Caco-2 (cell line): ENCODE data around the gene TSC22D2. TPM values are rescaled to one million over a fixed set of nuclear protein-coding genes. Genes with fewer than 3 reads are reported as not detected.

Source experiments
- BruUV-seq: library from RNA; stranded (reverse); fragments of 400-500 nt; replicated peaks from 2 replicates; lab custom pipeline; 2021; lab: Mats Ljungman, UMichigan
- CTCF ChIA-PET: fragments of 300-600 bp; sonication (Branson Sonifier 250); formaldehyde crosslinking; loops from one replicate; lab custom pipeline; 2022; ENCODE audit warnings: antibody characterized with exemption; lab: Charles Lee
- POLR2A ChIA-PET: fragments of 300-600 bp; sonication (Branson Sonifier 250); formaldehyde crosslinking; loops from one replicate; lab custom pipeline; 2022; ENCODE audit warnings: antibody characterized with exemption; lab: Charles Lee
- DNase-seq, 2 experiments: peaks; one replicate each; pipeline versions ENCODE4 v3.0.0 to v3.0.0-alpha.2; 2020 to 2022
- H3K27me3 ChIP-seq: replicated peaks from 2 replicates; pipeline ENCODE4 v1.6.0; 2011; ENCODE audit warnings: low read length; ENCODE audit not compliant: control insufficient read depth, insufficient read depth
- H3K36me3 ChIP-seq: 2 replicates; pipeline ENCODE4 v1.5.1; 2011; ENCODE audit warnings: low read length; ENCODE audit not compliant: control insufficient read depth, insufficient read depth
- H3K4me1 ChIP-seq: fragments of 250-450 bp; sonication (Bioruptor Pico); 2 replicates; pipeline ENCODE4 v1.5.1; 2020; ENCODE audit warnings: mild to moderate bottlenecking
- H3K4me3 ChIP-seq: 2 replicates; pipeline ENCODE4 v1.5.1; 2011; ENCODE audit warnings: low read depth, mild to moderate bottlenecking, control low read depth, low read length
- H3K9me3 ChIP-seq: fragments of 250-450 bp; sonication (Bioruptor Pico); 2 replicates; pipeline ENCODE4 v1.5.1; 2020; ENCODE audit warnings: mild to moderate bottlenecking, moderate library complexity
- H3K27ac Mint-ChIP-seq: one replicate; pipeline ENCODE4 v1.8.0; 2022; ENCODE audit warnings: mixed read lengths; ENCODE audit not compliant: unreplicated experiment
- H3K27me3 Mint-ChIP-seq: one replicate; pipeline ENCODE4 v1.8.0; 2022; ENCODE audit warnings: mixed read lengths; ENCODE audit not compliant: insufficient read depth, unreplicated experiment
- H3K36me3 Mint-ChIP-seq: one replicate; pipeline ENCODE4 v1.8.0; 2022; ENCODE audit warnings: mild to moderate bottlenecking, mixed read lengths; ENCODE audit not compliant: insufficient read depth, unreplicated experiment
- H3K4me1 Mint-ChIP-seq: one replicate; pipeline ENCODE4 v1.8.0; 2022; ENCODE audit warnings: low read depth, mixed read lengths; ENCODE audit not compliant: unreplicated experiment
- H3K4me3 Mint-ChIP-seq: one replicate; pipeline ENCODE4 v1.8.0; 2022; ENCODE audit warnings: mild to moderate bottlenecking, moderate library complexity, mixed read lengths; ENCODE audit not compliant: unreplicated experiment
- H3K9me3 Mint-ChIP-seq: one replicate; pipeline ENCODE4 v1.8.0; 2022; ENCODE audit warnings: mixed read lengths; ENCODE audit not compliant: unreplicated experiment
- intact Hi-C: fragments of 100-400 bp; cut with micrococcal nuclease; formaldehyde crosslinking; loops from one replicate; pipeline ENCODE4 v1.10.0; 2022; ENCODE audit not compliant: unreplicated experiment
- total RNA-seq: library from RNA; stranded (reverse); gene quantifications from 2 replicates; pipeline ENCODE4 v1.2.3, GENCODE V29; 2022
- TF ChIP-seq, protein P1 (sequence below), 2 experiments: fragments of 200-600 bp in 1 of 2; IDR thresholded peaks; 1 replicate in 1 of 2; 2 replicates in 1 of 2; pipeline versions ENCODE4 v1.5.1 to v1.8.0; 2011 to 2022; ENCODE audit warnings: antibody characterized with exemption in 1 of 2, control low read depth in 1 of 2, inconsistent platforms in 1 of 2, low read depth in 1 of 2, low read length in 1 of 2, mild to moderate bottlenecking in 1 of 2, moderate library complexity in 1 of 2; ENCODE audit not compliant: insufficient read depth in 1 of 2, severe bottlenecking in 1 of 2, unreplicated experiment in 1 of 2

Gene TSC22D2
- total RNA-seq, 1 experiment from 2014 or later: 30.8 TPM

- DNase-seq: no peak
- intact Hi-C loops: no loop called here
- no peaks in the 10 kb centered on the region for H3K27me3 ChIP-seq
- POLR2A ChIA-PET: no interaction called here
- CTCF ChIA-PET: no interaction called here
- no peaks in the 10 kb centered on the region for H3K4me1 Mint-ChIP-seq
- no peaks in the 10 kb centered on the region for H3K9me3 Mint-ChIP-seq
- H3K36me3 Mint-ChIP-seq: peaks cover 24% of the 10 kb centered on the region
- no peaks in the 10 kb centered on the region for H3K27me3 Mint-ChIP-seq
- TF ChIP-seq, protein P1, sequence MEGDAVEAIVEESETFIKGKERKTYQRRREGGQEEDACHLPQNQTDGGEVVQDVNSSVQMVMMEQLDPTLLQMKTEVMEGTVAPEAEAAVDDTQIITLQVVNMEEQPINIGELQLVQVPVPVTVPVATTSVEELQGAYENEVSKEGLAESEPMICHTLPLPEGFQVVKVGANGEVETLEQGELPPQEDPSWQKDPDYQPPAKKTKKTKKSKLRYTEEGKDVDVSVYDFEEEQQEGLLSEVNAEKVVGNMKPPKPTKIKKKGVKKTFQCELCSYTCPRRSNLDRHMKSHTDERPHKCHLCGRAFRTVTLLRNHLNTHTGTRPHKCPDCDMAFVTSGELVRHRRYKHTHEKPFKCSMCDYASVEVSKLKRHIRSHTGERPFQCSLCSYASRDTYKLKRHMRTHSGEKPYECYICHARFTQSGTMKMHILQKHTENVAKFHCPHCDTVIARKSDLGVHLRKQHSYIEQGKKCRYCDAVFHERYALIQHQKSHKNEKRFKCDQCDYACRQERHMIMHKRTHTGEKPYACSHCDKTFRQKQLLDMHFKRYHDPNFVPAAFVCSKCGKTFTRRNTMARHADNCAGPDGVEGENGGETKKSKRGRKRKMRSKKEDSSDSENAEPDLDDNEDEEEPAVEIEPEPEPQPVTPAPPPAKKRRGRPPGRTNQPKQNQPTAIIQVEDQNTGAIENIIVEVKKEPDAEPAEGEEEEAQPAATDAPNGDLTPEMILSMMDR (IDR thresholded peaks at IDR 0.05; ENCODE audit: insufficient read depth in 1 of 2, low read depth in 1 of 2, low read length in 1 of 2, severe bottlenecking in 1 of 2, unreplicated experiment in 1 of 2): no peak
- no TSS peak for BruUV-seq
- no peaks in the 10 kb centered on the region for H3K36me3 ChIP-seq
- no peak overlapping the region for H3K27ac Mint-ChIP-seq
- no peaks in the 10 kb centered on the region for H3K9me3 ChIP-seq
- no peak overlapping the region for H3K4me3 ChIP-seq
- H3K4me3 Mint-ChIP-seq: no peak overlapping the region
- peaks cover 14% of the 10 kb centered on the region; the same call in 1 of the 2 replicates for H3K4me1 ChIP-seq
Observed at GRCh38 chr3:150429767-150430671, 21.9 kb downstream of the TSC22D2 start.

- Mint-ChIP-seq H3K4me1 (no peaks in the 10 kb centered on the region), H3K4me3 (no peak overlapping the region), H3K27ac (no peak overlapping the region), H3K27me3 (no peaks in the 10 kb centered on the region), H3K9me3 (no peaks in the 10 kb centered on the region), H3K36me3 (peaks cover 13% of the 10 kb centered on the region)
- POLR2A ChIA-PET: no interaction called here
- Histone ChIP-seq H3K4me3 (no peak overlapping the region), H3K36me3 (no peaks in the 10 kb centered on the region), H3K4me1 (peaks cover 14% of the 10 kb centered on the region; the same call in 1 of the 2 replicates), H3K27me3 (no peaks in the 10 kb centered on the region), H3K9me3 (no peaks in the 10 kb centered on the region)
- DNase-seq: no peak
- intact Hi-C loops: no loop called here
- no TSS peak for BruUV-seq
- CTCF ChIA-PET: interaction anchor here (0.9 to 1.1 kb wide), 2 partner anchors 62 to 130 kb away, joined by 3 read pairs; no protein-coding TSS in a partner anchor
- TF ChIP-seq, protein P1 (IDR thresholded peaks at IDR 0.05; ENCODE audit: insufficient read depth in 1 of 2, low read depth in 1 of 2, low read length in 1 of 2, severe bottlenecking in 1 of 2, unreplicated experiment in 1 of 2): no peak
Observed at GRCh38 chr3:150433347-150433746, 25.2 kb downstream of the TSC22D2 start.

- Histone ChIP-seq H3K27me3 (no peaks in the 10 kb centered on the region), H3K4me3 (no peak overlapping the region), H3K4me1 (peaks cover 14% of the 10 kb centered on the region; the same call in 1 of the 2 replicates), H3K36me3 (no peaks in the 10 kb centered on the region), H3K9me3 (no peaks in the 10 kb centered on the region)
- no peak for DNase-seq
- Mint-ChIP-seq H3K4me3 (no peak overlapping the region), H3K9me3 (no peaks in the 10 kb centered on the region), H3K4me1 (no peaks in the 10 kb centered on the region), H3K27me3 (no peaks in the 10 kb centered on the region), H3K27ac (no peak overlapping the region), H3K36me3 (peaks cover 11% of the 10 kb centered on the region)
- intact Hi-C loops: no loop called here
- ChIA-PET POLR2A (no interaction called here), CTCF (no interaction called here)
- TF ChIP-seq, protein P1 (IDR thresholded peaks at IDR 0.05; ENCODE audit: insufficient read depth in 1 of 2, low read depth in 1 of 2, low read length in 1 of 2, severe bottlenecking in 1 of 2, unreplicated experiment in 1 of 2): no peak
- BruUV-seq: no TSS peak
Observed at GRCh38 chr3:150434234-150434633, 26.1 kb downstream of the TSC22D2 start.
